Fibroblast of villous mesenchyme (primary cell): ENCODE data around the gene KRT84. TPM values are rescaled to one million over a fixed set of nuclear protein-coding genes. Genes with fewer than 3 reads are reported as not detected.

Source experiments
- DNase-seq: peaks from one replicate; pipeline ENCODE4 v3.0.0-alpha.2; 2010; ENCODE audit warnings: low read depth
- H3K4me3 ChIP-seq: 2 replicates; pipeline ENCODE4 v1.5.1; 2011; ENCODE audit warnings: low read depth, mild to moderate bottlenecking, low read length
- CTCF ChIP-seq: IDR thresholded peaks from 2 replicates; pipeline ENCODE4 v1.5.1; 2012; ENCODE audit warnings: low read depth, mild to moderate bottlenecking, low read length; ENCODE audit not compliant: insufficient read depth
- total RNA-seq: library from RNA; depleted of rRNA; stranded (reverse); fragments of >200 nt; gene quantifications from 2 replicates; pipeline ENCODE4 v1.2.3, GENCODE V29; 2012

Gene KRT84
- total RNA-seq, 1 donor = not detected

- no peak overlapping the region for H3K4me3 ChIP-seq
- no peak for TF ChIP-seq CTCF
- no peak for DNase-seq
Measured at GRCh38 chr12:52398176-52398575, 12.7 kb upstream of the KRT84 start.

GRCh38 chr12:52396656-52397055 is 11.2 kb upstream of the KRT84 start:
- H3K4me3 ChIP-seq = no peak overlapping the region
- no peak for DNase-seq
- no peak for TF ChIP-seq CTCF

GRCh38 chr12:52395761-52396434 is 10.4 kb upstream of the KRT84 start:
- DNase-seq = peak; percentile 47
- H3K4me3 ChIP-seq = no peak overlapping the region
- TF ChIP-seq CTCF = peak; percentile 32

- TF ChIP-seq CTCF = no peak
- DNase-seq = no peak
- H3K4me3 ChIP-seq = no peak overlapping the region
Measured at GRCh38 chr12:52394836-52395405, 9.5 kb upstream of the KRT84 start.

- DNase-seq = no peak
- TF ChIP-seq CTCF = no peak
- no peak overlapping the region for H3K4me3 ChIP-seq
Measured at GRCh38 chr12:52392465-52393007, 7.1 kb upstream of the KRT84 start.

GRCh38 chr12:52391618-52392002 is 6.2 kb upstream of the KRT84 start:
- no peak for TF ChIP-seq CTCF
- DNase-seq = no peak
- no peak overlapping the region for H3K4me3 ChIP-seq
